C4-2B (cell line): ENCODE measurements around the gene MGAT5B.
"Not testable (repeated sequence)": the region's sequence is repeated elsewhere in the genome, so short reads cannot be mapped to it uniquely, and the experiment has no call there.

Experiments used
- H3K27ac ChIP-seq: fragments of 450-650 bp; 2 replicates; pipeline ENCODE4 v1.5.1; 2017
- CTCF ChIP-seq: fragments of 450-650 bp; conservative IDR thresholded peaks from 2 replicates; pipeline ENCODE4 v1.5.1; 2017; ENCODE audit warnings: mild to moderate bottlenecking
- ZFX ChIP-seq: fragments of 450-650 bp; IDR thresholded peaks from 2 replicates; pipeline ENCODE4 v1.6.1; 2017

The MGAT5B gene

GRCh38 chr17:76841776-76842405 is 26.3 kb upstream of the MGAT5B start:
- H3K27ac ChIP-seq: no peak overlapping the region
- no peak for TF ChIP-seq ZFX
- no peak for TF ChIP-seq CTCF

- not testable (repeated sequence) for H3K27ac ChIP-seq
These were observed 25.1 kb upstream of the MGAT5B start for GRCh38 chr17:76843068-76843467.

GRCh38 chr17:76843703-76844484 is 24.3 kb upstream of the MGAT5B start:
- TF ChIP-seq CTCF (no peak), ZFX (no peak)
- no peak overlapping the region for H3K27ac ChIP-seq

GRCh38 chr17:76844485-76844829 is 23.7 kb upstream of the MGAT5B start:
- no peak for TF ChIP-seq CTCF
- TF ChIP-seq ZFX: no peak
- no peak overlapping the region for H3K27ac ChIP-seq

GRCh38 chr17:76844846-76845245 is 23.4 kb upstream of the MGAT5B start:
- TF ChIP-seq CTCF (no peak), ZFX (no peak)
- H3K27ac ChIP-seq: no peak overlapping the region

- TF ChIP-seq CTCF: no peak
- no peak for TF ChIP-seq ZFX
These were observed 22.6 kb upstream of the MGAT5B start for GRCh38 chr17:76845541-76846017.

GRCh38 chr17:76847031-76847430 is 21.2 kb upstream of the MGAT5B start:
- no peak overlapping the region for H3K27ac ChIP-seq
- TF ChIP-seq CTCF: no peak
- no peak for TF ChIP-seq ZFX

More at GRCh38 chr17:76845541-76846017, 22.6 kb upstream of the MGAT5B start:
- H3K27ac ChIP-seq: no peak overlapping the region
